Sigmoid colon (tissue), 4 donors: ENCODE measurements around the gene ZNF467.

Source experiments
- EP300 ChIP-seq, 4 donors: sonication (generic); formaldehyde crosslinking; IDR thresholded peaks; one replicate each; pipeline ENCODE4 v1.6.1; 2017; ENCODE audit warnings: antibody characterized with exemption in 4 of 4
- POLR2A ChIP-seq, 2 donors: fragments of 450-650 bp; IDR thresholded peaks; one replicate each; pipeline ENCODE4 v1.6.1; 2016; ENCODE audit warnings: antibody characterized with exemption in 2 of 2, mild to moderate bottlenecking in 2 of 2, moderate library complexity in 2 of 2
- POLR2AphosphoS5 ChIP-seq, 4 donors: sonication (generic); formaldehyde crosslinking; IDR thresholded peaks; one replicate each; pipeline ENCODE4 v1.6.1; 2017; ENCODE audit warnings: antibody characterized with exemption in 4 of 4
- TF ChIP-seq, protein P1 (sequence below), 4 experiments: fragments of 450-650 bp in 3 of 4; fragments of 200-600 bp in 1 of 4; IDR thresholded peaks; one replicate each; pipeline ENCODE4 v1.5.1; 2016 to 2019; ENCODE audit warnings: antibody characterized with exemption in 4 of 4, mild to moderate bottlenecking in 3 of 4, moderate library complexity in 2 of 4

DNA sequence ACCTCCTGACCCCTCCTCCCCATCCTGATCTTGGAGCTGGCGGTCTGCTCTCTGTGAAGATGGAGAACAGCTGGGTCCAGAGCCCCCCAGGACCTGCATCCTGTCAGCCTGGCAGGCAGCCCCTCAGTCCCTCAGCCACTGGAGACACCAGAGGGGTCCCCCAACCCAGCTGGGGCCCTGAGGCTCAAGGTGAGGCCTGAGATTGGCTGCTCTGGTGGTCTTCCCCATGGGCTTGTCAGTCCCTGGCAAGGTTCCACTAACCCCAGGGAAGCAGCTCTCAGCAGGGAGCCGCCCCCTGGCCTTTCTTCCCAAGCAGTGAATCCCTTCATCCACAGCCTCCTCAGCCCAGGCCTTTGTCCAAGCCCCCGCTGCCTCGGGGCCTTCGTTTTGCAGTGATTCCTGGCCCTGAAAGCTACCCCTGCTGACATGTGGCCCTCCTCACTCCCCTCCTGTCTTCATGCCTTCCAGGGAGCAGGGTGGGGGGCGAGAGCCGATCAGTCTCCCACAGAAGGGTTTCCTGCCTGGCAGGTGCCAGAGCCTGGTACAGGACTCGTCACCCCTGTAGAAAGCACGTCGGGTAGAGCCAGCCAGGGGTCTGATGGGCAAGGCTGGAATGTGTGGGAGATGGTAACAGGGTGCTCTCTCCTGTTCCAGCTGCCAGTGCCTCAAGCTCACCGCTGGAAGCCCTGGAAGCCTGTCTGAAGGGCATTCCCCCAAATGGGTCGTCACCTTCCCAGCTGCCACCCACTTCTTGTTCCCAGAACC, 48.5 kb downstream of the ZNF467 start:
- TF ChIP-seq EP300 (IDR thresholded peaks at IDR 0.05) (no peak), POLR2A (IDR thresholded peaks at IDR 0.05) (no peak), POLR2AphosphoS5 (IDR thresholded peaks at IDR 0.05) (no peak)
- TF ChIP-seq, protein P1, sequence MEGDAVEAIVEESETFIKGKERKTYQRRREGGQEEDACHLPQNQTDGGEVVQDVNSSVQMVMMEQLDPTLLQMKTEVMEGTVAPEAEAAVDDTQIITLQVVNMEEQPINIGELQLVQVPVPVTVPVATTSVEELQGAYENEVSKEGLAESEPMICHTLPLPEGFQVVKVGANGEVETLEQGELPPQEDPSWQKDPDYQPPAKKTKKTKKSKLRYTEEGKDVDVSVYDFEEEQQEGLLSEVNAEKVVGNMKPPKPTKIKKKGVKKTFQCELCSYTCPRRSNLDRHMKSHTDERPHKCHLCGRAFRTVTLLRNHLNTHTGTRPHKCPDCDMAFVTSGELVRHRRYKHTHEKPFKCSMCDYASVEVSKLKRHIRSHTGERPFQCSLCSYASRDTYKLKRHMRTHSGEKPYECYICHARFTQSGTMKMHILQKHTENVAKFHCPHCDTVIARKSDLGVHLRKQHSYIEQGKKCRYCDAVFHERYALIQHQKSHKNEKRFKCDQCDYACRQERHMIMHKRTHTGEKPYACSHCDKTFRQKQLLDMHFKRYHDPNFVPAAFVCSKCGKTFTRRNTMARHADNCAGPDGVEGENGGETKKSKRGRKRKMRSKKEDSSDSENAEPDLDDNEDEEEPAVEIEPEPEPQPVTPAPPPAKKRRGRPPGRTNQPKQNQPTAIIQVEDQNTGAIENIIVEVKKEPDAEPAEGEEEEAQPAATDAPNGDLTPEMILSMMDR (IDR thresholded peaks at IDR 0.05): no peak
